IPS-NIHi11 (cell line): ENCODE results near the gene ENDOD1.

Source experiments
- DNase-seq: peaks from one replicate; pipeline ENCODE4 v3.0.0; 2012; ENCODE audit warnings: mixed read lengths, low spot score

The ENDOD1 gene

GRCh38 chr11:95144313-95145235 is 54.9 kb downstream of the ENDOD1 start:
- DNase-seq: no peak

- DNase-seq: no peak
Observed at GRCh38 chr11:95145430-95146060, 55.9 kb downstream of the ENDOD1 start.

DNA sequence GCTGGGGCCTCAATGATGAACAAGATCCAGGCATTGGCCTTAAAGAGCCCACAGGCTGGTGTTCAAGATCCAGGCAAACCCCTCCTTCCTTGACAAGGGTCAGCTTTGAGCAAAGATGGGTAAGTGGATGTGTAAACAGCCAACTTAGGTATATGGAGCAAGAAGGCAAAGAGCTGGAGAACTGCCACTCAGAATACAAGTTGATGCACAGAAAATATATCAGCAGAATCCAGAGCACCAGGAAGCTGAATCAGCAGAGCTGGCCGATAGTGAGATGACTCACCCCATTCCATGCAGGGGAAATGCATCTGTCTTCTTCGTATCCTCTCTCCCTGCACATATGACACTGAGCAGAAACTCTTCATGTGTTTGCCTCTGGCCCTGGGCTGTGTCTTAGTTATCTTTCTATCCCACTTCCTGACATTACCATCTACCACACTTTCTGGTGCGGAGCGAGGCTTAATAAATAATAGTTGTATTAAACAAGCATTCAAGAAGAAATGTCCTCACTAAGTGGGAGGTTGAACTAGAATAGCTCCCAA is 57.8 kb downstream of the ENDOD1 start:
- DNase-seq: no peak

DNA sequence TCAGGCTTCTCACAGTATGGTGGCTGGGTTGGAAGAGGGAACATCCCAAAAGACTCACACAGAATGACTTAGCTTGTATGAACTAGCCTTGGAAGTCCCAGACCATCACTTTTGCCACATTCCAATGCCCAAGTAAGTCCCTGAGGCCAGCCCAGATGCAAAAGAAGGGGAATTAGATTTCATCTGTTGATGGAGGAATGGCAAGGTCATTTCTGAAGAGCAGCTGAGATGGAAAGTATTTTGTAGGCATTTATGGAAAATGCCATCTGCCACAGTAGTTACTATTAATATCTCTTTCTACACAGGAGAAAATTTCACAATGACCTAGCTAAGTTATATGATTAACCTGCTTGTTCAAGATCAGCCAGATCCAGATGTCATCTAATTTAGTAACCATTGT is 58.8 kb downstream of the ENDOD1 start:
- DNase-seq: no peak

DNA sequence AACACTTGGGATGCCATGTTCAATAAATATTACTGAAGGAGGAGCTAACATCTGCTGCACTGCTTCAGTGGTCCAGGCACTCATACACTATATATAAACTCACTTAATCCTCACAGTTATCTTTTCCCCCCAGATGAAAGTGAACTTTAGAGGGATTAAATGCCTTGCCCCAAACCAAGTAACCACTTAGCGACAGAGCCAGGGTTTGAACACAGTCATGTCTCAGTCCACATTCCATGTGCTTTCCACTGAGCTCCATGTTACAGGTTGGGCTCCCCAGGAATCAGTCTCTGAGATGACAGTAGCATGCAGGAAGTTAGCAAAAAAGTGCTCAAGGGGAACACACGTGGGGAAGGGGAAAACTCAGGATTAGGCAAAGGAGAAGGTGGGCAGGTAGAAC is 59.3 kb downstream of the ENDOD1 start:
- no peak for DNase-seq

DNA sequence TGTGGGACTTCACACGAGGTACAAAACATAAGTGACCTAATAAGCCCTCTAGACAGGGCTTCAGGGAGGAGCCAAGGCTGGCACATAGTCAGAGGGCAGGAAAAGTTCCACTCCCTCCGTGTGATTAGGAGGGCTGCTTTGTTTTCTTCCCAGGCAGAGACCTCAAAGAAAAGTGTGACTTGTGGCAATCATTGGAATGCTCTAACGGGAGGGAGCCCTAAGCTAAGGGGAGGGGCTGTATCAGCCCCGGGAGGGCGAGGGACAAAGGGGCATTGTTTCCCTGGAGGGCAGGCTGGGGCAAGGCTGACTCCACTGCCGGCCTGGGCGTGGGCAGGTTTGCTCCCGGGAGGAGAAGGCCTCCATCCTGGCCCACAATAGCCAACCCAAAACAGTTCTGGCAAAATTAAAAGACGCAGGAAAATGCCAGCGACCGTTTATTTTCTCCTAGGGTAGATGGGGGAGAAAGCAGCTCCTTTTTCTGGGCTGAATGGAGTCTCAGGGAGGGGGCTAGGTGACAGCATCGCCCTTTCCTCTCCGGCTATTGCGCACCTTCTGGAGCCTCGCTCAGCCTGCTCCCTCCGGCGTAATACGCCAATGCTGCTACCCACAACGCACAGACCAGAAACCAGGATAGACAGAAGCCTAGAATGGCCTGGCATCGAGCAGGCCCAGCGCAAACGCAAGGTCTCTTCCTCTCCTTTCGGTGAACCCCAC is 60.2 kb downstream of the ENDOD1 start:
- DNase-seq: peak; percentile 77

- DNase-seq: peak; percentile 89
Observed at GRCh38 chr11:95150956-95151684, 61.5 kb downstream of the ENDOD1 start.

GRCh38 chr11:95152876-95153856 is 63.5 kb downstream of the ENDOD1 start:
- DNase-seq: no peak

DNA sequence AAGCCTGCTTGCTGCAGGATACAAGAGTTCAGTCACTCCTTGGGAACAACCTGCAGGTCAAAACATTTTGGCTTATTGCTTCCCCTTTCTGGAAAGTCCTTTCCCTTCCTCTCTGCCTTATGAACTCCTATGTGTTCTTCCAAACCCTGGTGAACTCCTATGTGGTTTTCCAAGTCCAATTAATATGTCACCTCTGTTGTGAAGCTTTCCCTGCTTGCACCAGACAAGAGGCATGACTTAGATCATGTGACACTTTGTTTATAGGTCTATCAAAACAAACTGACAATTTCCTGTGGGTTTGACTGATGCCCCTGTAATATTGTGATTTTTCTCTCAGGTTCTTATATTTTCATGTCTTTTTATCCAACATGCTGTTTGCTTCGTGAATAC is 64.2 kb downstream of the ENDOD1 start:
- no peak for DNase-seq

DNA sequence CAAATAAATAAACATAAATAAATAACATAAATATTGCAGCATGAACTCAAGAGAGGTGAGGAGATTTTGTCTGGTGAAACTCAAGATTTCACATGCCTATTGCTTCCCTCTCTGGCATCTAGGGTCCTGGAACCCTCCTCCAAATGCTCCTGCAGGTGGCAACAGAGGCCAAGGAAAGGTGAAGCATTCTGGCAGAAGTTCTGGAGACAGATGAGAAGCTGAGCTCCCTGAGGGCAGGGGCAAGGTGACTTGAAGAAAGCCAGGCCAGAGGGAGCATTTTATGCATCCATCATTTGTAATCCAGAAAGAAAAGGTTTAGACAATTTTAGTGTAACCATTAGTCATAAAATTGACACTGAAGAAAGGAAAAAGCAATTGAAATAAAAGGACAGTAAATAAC is 64.9 kb downstream of the ENDOD1 start:
- peak; percentile 78 for DNase-seq

DNA sequence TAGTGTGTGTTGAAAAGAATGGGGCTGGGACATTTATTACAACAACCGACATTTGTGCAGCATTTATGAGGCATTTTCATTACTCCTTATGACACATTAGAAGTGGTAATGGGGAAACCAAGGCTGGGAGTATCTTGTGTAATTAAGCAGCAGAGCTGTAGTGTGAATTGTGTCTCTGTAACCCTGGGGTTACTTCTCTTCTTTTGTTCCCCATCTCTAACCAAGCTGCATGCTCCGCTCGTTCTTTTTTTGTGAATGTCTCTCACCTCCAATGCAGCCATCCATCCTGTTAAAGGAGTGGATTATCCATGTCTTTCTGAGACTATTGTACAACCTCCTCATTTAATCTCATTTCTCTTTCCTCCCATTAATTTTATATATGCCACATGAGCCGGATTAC is 65.7 kb downstream of the ENDOD1 start:
- DNase-seq: no peak

DNA sequence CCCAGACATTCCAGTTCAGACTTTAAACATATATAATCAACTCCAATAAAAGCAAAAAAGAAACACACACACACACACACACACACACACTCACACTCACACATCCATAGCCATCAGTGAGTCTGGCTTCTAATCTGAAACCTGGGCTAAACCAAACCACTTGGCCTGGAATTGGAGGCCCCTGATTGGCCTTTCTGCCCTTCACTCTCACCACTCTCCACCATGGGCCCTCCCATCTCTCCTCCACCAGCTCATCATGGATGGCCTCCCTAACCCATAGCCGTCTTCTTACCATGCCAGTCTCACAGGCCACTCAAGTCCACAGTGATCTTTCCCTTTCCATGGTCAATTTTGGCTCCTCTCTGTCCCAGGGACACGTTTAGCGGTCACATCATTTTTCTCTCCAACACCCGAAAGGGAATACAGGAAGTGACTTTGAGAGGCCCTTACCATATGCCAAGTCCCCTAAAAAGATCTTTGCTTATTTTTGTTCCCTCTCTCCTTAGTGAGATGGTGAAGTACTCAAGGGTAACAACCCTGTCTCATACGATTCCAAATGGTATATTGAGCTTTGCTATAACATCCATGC is 66.6 kb downstream of the ENDOD1 start:
- DNase-seq: peak; percentile 36

DNA sequence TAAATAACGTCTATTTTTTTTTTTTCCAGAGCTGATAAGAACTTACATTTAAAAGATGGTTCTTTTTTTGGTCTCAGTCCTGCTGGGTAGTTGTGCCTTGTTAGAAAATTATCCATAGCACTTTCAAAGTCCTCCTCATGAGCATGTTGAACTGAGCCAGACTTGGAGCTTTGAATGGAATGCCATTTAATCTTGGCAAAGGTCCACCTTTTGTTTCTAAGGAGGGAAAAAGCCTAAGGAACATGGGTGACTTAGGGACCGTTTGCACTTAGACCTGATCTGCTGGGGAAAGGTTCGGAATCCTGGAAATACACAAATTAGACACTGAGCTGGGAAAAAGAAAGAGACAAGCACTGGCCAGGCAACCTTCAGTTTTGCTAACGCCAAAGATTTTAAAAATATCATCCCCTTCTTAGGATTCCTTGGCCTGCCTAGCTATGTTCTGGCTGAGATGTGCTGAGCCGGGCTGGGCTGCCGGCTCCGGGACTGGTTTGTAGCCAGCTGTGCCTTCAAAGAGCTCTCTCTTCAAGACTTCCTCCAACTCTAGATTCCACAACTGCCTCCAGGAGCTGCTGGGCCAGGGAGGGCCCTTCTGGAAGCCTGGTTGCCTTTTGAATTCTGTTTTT is 67.4 kb downstream of the ENDOD1 start:
- no peak for DNase-seq

- DNase-seq: no peak
Observed at GRCh38 chr11:95157824-95158223, 68.2 kb downstream of the ENDOD1 start.

- DNase-seq: no peak
Observed at GRCh38 chr11:95161248-95161647, 71.6 kb downstream of the ENDOD1 start.

- no peak for DNase-seq
Observed at GRCh38 chr11:95163106-95163505, 73.5 kb downstream of the ENDOD1 start.

GRCh38 chr11:95165638-95166037 is 76.0 kb downstream of the ENDOD1 start:
- DNase-seq: no peak

DNA sequence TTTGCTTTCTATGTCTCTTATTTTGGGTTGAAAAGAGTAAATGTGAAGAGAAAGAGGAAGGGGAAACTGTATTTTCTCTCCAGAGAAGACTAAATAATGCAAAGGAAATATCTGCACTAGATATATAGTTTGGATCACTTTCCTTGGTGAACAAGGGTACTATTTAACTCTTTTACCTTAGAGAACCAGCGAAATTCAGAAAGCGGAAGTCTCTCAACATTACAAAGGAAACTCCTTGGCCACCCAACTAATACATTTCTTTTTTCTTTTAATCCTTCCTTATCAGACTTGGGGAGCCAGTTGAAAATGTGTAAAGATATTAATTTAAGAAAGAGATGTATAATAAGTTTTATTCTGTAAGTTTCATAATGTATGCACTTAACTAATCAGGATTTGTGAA is 77.1 kb downstream of the ENDOD1 start:
- no peak for DNase-seq

- DNase-seq: no peak
Observed at GRCh38 chr11:95170294-95170693, 80.6 kb downstream of the ENDOD1 start.
